Aorta (tissue), 5 donors: ENCODE data around the gene KIAA1755. TPM values are rescaled to one million over a fixed set of nuclear protein-coding genes. Genes with fewer than 3 reads are reported as not detected.

Experiments
- ATAC-seq: fragments of 200-7000 bp; cut with Tn5 transposase; one replicate; pipeline ENCODE4 v1.9.1; 2022; ENCODE audit warnings: moderate library complexity; ENCODE audit not compliant: low FRiP score
- DNase-seq, 2 donors: peaks; one replicate each; pipeline ENCODE4 v3.0.0-alpha.2; 2020
- H3K27ac ChIP-seq, 2 donors: one replicate each; pipeline ENCODE4 v1.5.1; 2013; ENCODE audit warnings: low read length in 2 of 2, mild to moderate bottlenecking in 2 of 2, moderate library complexity in 2 of 2, control low read depth in 1 of 2, inconsistent platforms in 1 of 2, low read depth in 1 of 2
- H3K27me3 ChIP-seq, 2 donors: one replicate each; pipeline ENCODE4 v1.6.1; 2013; ENCODE audit warnings: control low read depth in 1 of 2, low read length in 1 of 2, mild to moderate bottlenecking in 1 of 2, moderate library complexity in 1 of 2; ENCODE audit not compliant: insufficient read depth in 2 of 2, control insufficient read depth in 1 of 2
- H3K36me3 ChIP-seq, 2 donors: one replicate each; pipeline ENCODE4 v1.6.1; 2013; ENCODE audit warnings: control low read depth in 1 of 2, low read length in 1 of 2, mild to moderate bottlenecking in 1 of 2; ENCODE audit not compliant: insufficient read depth in 2 of 2, control insufficient read depth in 1 of 2
- H3K4me1 ChIP-seq, 2 donors: one replicate each; pipeline ENCODE4 v1.6.1; 2013; ENCODE audit warnings: low read length in 2 of 2, control low read depth in 1 of 2, mild to moderate bottlenecking in 1 of 2, moderate library complexity in 1 of 2; ENCODE audit not compliant: insufficient read depth in 2 of 2, control insufficient read depth in 1 of 2
- H3K4me3 ChIP-seq, 2 donors: one replicate each; pipeline ENCODE4 v1.5.1; 2013; ENCODE audit warnings: low read length in 2 of 2, control low read depth in 1 of 2, mild to moderate bottlenecking in 1 of 2
- H3K9me3 ChIP-seq: one replicate; pipeline ENCODE4 v1.6.1; 2013; ENCODE audit warnings: mild to moderate bottlenecking, low read length; ENCODE audit not compliant: control insufficient read depth
- WGBS, 2 donors: extraction: QIAGEN DNeasy Blood & Tissue Kit; methylation state at CpG; one replicate each; pipeline ENCODE4 v1.1.7; 2013; 5-methylcytosine and 5-hydroxymethylcytosine counted together
- intact Hi-C, 2 donors: fragments of 100-400 bp; cut with DNase I; formaldehyde crosslinking; loops; one replicate each; pipeline versions ENCODE4 v1.14.2 to v1.15.0; 2022
- polyA plus RNA-seq, 2 donors: library from polyadenylated mRNA; stranded (reverse); fragments of 200-250 nt; gene quantifications; one replicate each; pipeline ENCODE4 v1.2.3, GENCODE V29; 2013
- total RNA-seq, 2 donors: library from RNA; stranded (reverse); fragmentation: NEBNext Ultra II Directional; extraction: Animal tissue kit (Norgen Biotek cat#: 25700); gene quantifications; one replicate each; pipeline ENCODE4 v1.2.1, GENCODE V29; 2021
- donor health status: healthy with polysubstance abuse.
- donor health status: Bipolar disorder and iron deficiency.
- donor health status: DM: no; HTN: no; CAD: no.
- donor health status: DM: no; HTN: no; CAD: no.
- donor health status: DM: yes; HTN: yes; CAD: no.

The KIAA1755 gene
- total and polyA plus RNA-seq, 4 donors = 2.0 to 46.4 (median 20.6) TPM

DNA sequence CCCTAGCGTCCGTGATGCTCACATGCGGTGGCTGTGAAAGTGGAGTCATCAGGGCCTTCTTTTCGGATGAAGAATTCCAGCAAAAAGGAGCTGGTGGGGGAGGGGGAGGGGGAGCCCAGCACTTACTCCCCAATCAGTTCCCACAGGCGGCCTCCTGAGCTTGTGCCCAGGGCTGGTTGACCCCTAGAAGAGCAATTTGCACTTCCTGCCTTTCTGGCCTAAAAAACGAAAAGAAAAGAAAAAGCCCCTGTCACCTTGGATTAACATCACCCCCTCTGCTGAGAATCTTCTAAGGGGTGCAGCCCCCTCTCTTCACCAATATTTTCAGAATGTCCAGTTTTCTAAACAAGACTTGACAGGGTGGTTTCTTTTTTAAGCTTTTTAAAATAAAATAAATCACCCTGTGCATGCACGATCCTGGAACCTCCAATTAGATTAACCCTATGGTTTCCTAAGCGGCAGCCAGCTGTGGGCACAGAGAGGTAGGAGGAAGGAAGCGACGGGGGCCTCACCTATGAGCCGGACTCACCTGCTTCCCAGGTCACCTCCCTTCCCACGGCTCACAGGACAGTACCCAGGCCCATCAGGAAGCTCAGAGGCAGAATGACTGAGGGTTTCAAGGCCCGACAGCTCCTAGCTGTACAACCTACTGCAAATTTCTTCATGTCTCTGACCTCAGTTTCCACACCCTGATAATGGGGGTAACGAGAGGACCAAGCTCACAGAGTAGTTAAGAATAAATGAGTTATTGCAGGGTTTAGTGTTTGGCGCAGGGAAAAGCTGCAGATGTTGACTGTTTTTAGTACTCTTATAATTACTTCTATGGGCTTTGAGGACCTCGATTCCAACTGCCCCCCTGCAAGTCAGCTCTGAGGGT, 85.0 kb downstream of the KIAA1755 start:
- ATAC-seq (no peak), DNase-seq (peak in 1 of 2 donors; percentile 55)
- WGBS, 2 donors = 76 to 78% methylated on average over 16 of the region's 16 CpGs
- no peak overlapping the region for H3K27ac ChIP-seq
- intact Hi-C loops = no loop called here
- no peaks in the 10 kb centered on the region for H3K4me1 ChIP-seq
- H3K9me3 ChIP-seq = no peaks in the 10 kb centered on the region
- no peak overlapping the region for H3K4me3 ChIP-seq
- H3K36me3 ChIP-seq = no peaks in the 10 kb centered on the region
- H3K27me3 ChIP-seq = no peaks in the 10 kb centered on the region

DNA sequence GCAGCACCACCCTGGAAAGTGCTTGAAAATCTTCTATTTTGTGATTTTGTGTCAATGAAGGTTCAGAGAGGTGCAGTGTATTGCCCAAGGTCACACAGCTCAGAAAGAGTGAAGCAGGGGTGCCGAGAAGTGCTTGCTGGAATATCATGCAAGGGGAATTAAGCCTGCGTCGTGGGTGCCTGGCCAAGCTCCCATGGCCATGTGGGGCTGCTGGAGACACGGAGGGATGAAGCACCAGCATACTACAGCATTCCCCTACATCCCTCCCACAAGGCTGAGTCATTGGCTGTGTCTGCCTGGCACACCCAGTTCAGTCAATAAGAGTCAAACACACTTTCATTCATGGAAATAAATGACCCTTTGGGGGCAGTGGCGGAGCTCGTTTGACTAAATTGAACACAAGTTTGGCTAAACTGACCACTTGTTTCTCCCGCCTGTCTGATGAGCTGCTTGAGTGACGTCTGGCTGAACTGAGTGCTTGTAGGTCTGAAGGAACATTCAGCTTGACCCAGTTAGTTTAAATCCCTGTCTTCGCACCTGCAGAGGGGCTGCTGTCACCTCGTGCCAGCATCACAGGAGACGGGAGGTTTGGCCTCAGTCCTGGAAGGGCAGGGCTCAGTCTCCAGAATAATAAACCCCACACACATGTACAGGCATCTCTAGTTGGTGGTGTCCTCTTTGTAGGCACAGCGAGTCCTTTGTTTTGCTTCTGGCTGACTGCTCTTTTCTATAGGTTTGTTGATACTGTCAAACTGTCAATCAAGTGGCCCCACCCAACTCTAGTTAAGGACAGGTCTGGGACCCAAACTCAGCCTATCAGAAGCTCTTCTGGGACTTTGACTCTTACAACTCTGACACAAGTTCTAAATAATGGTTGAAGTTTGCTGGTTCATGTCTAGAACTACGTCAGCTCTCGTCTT, 87.0 kb downstream of the KIAA1755 start:
- 43 to 45% methylated on average over 14 of the region's 14 CpGs for WGBS, 2 donors
- H3K27me3 ChIP-seq = no peaks in the 10 kb centered on the region
- H3K9me3 ChIP-seq = no peaks in the 10 kb centered on the region
- H3K36me3 ChIP-seq = no peaks in the 10 kb centered on the region
- peak; percentile 76 for ATAC-seq
- intact Hi-C loops = no loop called here
- H3K4me3 ChIP-seq = no peak overlapping the region
- H3K4me1 ChIP-seq = no peaks in the 10 kb centered on the region
- DNase-seq = peak; percentile 85 to 88
- no peak overlapping the region for H3K27ac ChIP-seq

DNA sequence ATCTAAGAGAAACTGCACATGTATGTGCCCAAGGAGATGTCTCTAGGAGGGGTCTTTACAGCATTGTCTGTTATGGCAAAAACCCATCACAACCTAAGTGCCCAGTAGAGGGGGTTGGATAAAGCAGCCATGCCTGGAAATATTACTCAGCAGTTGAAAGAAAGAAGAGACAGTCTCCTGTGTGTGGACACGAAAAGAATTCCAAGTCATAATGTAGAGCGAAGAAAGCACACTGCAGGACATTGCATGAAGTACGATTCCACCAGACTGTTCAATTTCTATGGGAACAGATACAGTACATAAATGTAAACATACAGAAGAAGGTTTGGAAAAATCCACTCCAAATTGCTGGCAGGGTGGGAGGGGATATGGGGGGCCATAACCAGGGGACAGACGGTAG, 88.1 kb downstream of the KIAA1755 start:
- Histone ChIP-seq H3K4me1 (no peaks in the 10 kb centered on the region), H3K27me3 (no peaks in the 10 kb centered on the region), H3K36me3 (no peaks in the 10 kb centered on the region), H3K9me3 (no peaks in the 10 kb centered on the region), H3K4me3 (no peak overlapping the region), H3K27ac (no peak overlapping the region)
- no peak for ATAC-seq
- intact Hi-C loops = no loop called here
- WGBS, 2 donors = 46 to 47% methylated on average over 4 of the region's 4 CpGs
- no peak for DNase-seq

DNA sequence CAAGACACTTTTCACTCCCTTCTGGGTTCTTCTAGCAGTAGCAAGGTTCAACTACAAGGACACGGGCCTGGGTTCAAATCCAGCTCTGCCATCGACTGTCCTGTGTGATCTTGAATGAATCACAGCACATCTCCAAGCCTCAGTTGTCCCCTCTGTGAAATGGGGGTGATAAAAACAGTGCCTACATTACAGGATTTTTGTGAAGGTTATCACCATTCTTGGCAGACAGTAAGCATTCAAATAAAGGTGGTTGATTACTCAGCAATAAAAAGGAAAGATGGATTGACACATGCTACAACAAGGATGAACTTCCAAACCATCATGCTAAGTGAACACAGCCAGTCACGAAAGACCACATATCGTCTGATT, 88.9 kb downstream of the KIAA1755 start:
- Histone ChIP-seq H3K9me3 (no peaks in the 10 kb centered on the region), H3K27ac (no peak overlapping the region), H3K4me3 (no peak overlapping the region), H3K36me3 (no peaks in the 10 kb centered on the region), H3K4me1 (peaks cover 0 to under 1% of the 10 kb centered on the region in 2 donors), H3K27me3 (no peaks in the 10 kb centered on the region)
- intact Hi-C loops = no loop called here
- DNase-seq (no peak), ATAC-seq (no peak)
- 69 to 72% methylated on average over 4 of the region's 4 CpGs for WGBS, 2 donors

DNA sequence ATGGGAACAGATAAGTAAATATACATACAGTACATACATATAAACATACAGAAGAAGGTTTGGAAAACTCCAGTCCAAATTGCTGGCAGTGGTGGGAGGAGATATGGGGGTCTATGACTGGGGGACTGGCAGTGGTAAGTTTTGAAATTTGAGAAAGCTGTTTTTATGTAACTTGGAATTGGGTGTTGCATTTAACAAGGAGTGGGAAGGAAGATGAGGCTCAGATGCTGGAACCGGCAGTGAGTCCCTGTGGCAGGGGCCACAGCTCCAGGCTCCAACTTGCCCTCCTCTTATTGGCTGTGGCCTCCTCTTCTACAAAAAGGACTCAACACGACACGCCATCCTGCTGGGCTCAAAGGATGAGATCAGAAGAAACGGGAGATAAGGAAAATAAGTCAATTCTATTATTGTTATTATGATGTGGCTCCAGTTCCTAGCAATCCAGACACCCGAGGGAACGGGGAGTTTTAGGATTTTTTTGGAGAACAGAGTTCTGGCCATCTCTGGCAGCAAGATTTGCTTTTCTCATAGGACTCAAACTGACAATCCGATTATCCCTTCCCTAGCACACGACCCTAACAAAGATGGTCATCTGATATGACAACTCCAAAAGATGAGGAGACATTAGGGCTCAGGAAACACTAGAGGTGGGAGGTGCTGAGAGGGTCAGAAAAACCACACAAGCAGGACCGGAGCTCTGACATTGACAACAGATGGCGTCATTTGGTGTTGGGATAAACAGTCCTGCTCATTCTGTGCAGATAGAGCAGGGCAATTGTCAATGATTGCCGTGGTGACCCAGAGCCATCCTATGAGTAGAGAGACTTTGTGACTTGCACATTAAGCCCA, 89.5 kb downstream of the KIAA1755 start:
- peak; percentile 40 for ATAC-seq
- Histone ChIP-seq H3K27me3 (no peaks in the 10 kb centered on the region), H3K4me1 (peaks cover 0 to 1% of the 10 kb centered on the region in 2 donors), H3K36me3 (no peaks in the 10 kb centered on the region), H3K27ac (peak overlapping the region in 1 of 2 donors; percentile 6), H3K9me3 (no peaks in the 10 kb centered on the region), H3K4me3 (no peak overlapping the region)
- WGBS, 2 donors = 30 to 33% methylated on average over 11 of the region's 11 CpGs
- DNase-seq = peak in 1 of 2 donors; percentile 72
- intact Hi-C loops = no loop called here

GRCh38 chr20:38170219-38170825, 90.2 kb downstream of the KIAA1755 start:
- Histone ChIP-seq H3K27ac (peak overlapping the region in 1 of 2 donors; percentile 3), H3K4me3 (no peak overlapping the region), H3K27me3 (no peaks in the 10 kb centered on the region), H3K4me1 (peaks cover 0 to 1% of the 10 kb centered on the region in 2 donors), H3K36me3 (no peaks in the 10 kb centered on the region), H3K9me3 (no peaks in the 10 kb centered on the region)
- DNase-seq = peak in 1 of 2 donors; percentile 40
- ATAC-seq = no peak
- WGBS, 2 donors = 57% methylated on average over 8 of the region's 8 CpGs
- intact Hi-C loops = no loop called here

DNA sequence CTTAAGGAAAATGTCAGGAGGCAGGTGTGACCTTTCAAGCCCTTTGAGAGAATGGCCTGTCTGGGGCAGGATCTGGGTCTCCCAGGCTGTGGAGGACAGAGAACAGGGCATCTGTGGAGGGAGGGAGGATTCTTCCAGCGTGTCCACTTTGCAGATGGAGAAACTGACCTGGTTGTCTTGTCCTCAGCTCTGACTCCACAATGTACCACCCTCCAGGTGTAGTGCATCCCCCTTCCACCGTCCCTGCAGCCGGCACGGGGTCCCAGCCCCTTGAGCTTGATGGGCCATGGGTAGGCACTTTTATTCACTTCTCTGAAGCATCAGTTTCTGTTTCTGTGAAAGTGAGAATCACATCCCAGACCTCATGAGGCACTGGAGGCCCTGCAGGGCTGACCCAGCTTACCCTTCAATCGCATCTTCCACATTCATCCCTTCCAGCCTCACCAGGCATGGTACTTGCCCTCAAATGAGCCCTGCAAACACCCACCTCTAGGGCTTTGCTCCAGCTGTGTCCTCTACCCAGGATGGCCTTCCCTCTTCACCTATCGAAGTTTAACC, 90.8 kb downstream of the KIAA1755 start:
- Histone ChIP-seq H3K27me3 (no peaks in the 10 kb centered on the region), H3K27ac (no peak overlapping the region), H3K4me1 (peaks cover 0 to 1% of the 10 kb centered on the region in 2 donors), H3K36me3 (no peaks in the 10 kb centered on the region), H3K9me3 (no peaks in the 10 kb centered on the region), H3K4me3 (no peak overlapping the region)
- ATAC-seq (no peak), DNase-seq (peak in 1 of 2 donors; percentile 62)
- intact Hi-C loops = loop anchor here (2.0 to 5.0 kb wide), 3 partner anchors 47 to 112 kb away; no protein-coding TSS in a partner anchor
- WGBS, 2 donors = 92 to 94% methylated on average over 6 of the region's 6 CpGs
